ENCODE results near the gene TNIK.

The TNIK gene

GRCh38 chr3:171321559-171322360 lies 138.4 kb downstream of the TNIK start:
- TF ChIP-seq CTCF (IDR thresholded peaks at IDR 0.05; ENCODE audit: low read depth, low read length): no peak
- no peak for DNase-seq (ENCODE audit: extremely low read depth, low read depth)

GRCh38 chr3:171320750-171321558 lies 139.3 kb downstream of the TNIK start:
- no peak for TF ChIP-seq CTCF (IDR thresholded peaks at IDR 0.05; ENCODE audit: low read depth, low read length)
- DNase-seq (ENCODE audit: extremely low read depth, low read depth): peak; percentile 15

GRCh38 chr3:171317171-171317570 lies 143.0 kb downstream of the TNIK start:
- TF ChIP-seq CTCF (IDR thresholded peaks at IDR 0.05; ENCODE audit: low read depth, low read length): no peak
- no peak for DNase-seq (ENCODE audit: extremely low read depth, low read depth)

- no peak for TF ChIP-seq CTCF (IDR thresholded peaks at IDR 0.05; ENCODE audit: low read depth, low read length)
- no peak for DNase-seq (ENCODE audit: extremely low read depth, low read depth)
Observed at GRCh38 chr3:171315919-171316318, 144.3 kb downstream of the TNIK start.

DNA sequence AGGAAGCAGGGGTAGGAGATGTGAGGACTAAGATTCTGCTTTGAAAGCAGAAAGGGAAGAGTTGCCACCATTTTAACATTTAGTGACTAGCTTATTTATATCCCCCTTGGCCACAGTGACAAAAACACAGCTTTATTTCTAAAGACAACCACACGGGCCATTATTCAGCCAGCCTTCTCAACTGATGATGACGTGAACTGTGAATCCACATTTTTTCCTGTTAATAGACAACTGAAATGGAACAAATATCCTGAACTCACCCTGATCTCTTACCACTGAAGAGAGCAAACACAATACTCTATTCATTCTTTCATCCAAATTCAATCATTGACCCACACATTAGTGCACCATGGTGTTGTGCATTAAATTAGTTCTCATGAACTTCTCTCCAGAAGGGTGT lies 145.1 kb downstream of the TNIK start:
- no peak for TF ChIP-seq CTCF (IDR thresholded peaks at IDR 0.05; ENCODE audit: low read depth, low read length)
- DNase-seq (ENCODE audit: extremely low read depth, low read depth): no peak

GRCh38 chr3:171314341-171314740 lies 145.9 kb downstream of the TNIK start:
- DNase-seq (ENCODE audit: extremely low read depth, low read depth): no peak
- TF ChIP-seq CTCF (IDR thresholded peaks at IDR 0.05; ENCODE audit: low read depth, low read length): no peak

- no peak for DNase-seq (ENCODE audit: extremely low read depth, low read depth)
- TF ChIP-seq CTCF (IDR thresholded peaks at IDR 0.05; ENCODE audit: low read depth, low read length): no peak
Observed at GRCh38 chr3:171313702-171314101, 146.5 kb downstream of the TNIK start.

All from AG09319 (cell line).